AG04450 (cell line): ENCODE results near the gene CACNA1D. TPM values are rescaled to one million over a fixed set of nuclear protein-coding genes. Genes with fewer than 3 reads are reported as not detected.

Experiments used
- CTCF ChIA-PET: fragments of 300-600, 350-600 bp; formaldehyde crosslinking; extraction: SDS; loops from one replicate; lab custom pipeline; 2022; ENCODE audit warnings: antibody characterized with exemption, inconsistent platforms; lab: Charles Lee
- POLR2A ChIA-PET: fragments of 350-600 bp; formaldehyde crosslinking; extraction: SDS; loops from one replicate; lab custom pipeline; 2021; ENCODE audit warnings: antibody characterized with exemption, inconsistent platforms; lab: Yijun Ruan, JAX
- DNase-seq: peaks from one replicate; pipeline ENCODE4 v3.0.0-alpha.2; 2011; ENCODE audit warnings: low read depth, low spot score
- H3K27ac ChIP-seq: one replicate; pipeline ENCODE4 v1.5.1; 2012; ENCODE audit warnings: low read depth, low read length, control low read depth
- H3K27me3 ChIP-seq: one replicate; pipeline ENCODE4 v1.6.0; 2012; ENCODE audit warnings: low read length; ENCODE audit not compliant: control insufficient read depth, insufficient read depth
- H3K4me3 ChIP-seq: 2 replicates; pipeline ENCODE4 v1.5.1; 2011; ENCODE audit warnings: mild to moderate bottlenecking, low read depth, low read length, control low read depth
- H3K9me3 ChIP-seq: 2 replicates; pipeline ENCODE4 v1.5.1; 2012; ENCODE audit warnings: low read length; ENCODE audit not compliant: control insufficient read depth, insufficient read depth
- polyA plus RNA-seq: library from polyadenylated mRNA; depleted of rRNA; stranded (reverse); fragments of >200 nt; gene quantifications from 2 replicates; pipeline ENCODE4 v1.2.3, GENCODE V29; 2011
- TF ChIP-seq, protein P1 (sequence below): IDR thresholded peaks from 2 replicates; pipeline ENCODE4 v1.5.1; 2011; ENCODE audit warnings: low read depth, low read length, control low read depth, inconsistent platforms

CACNA1D gene
- polyA plus RNA-seq, 1 experiment = 0.07 TPM

DNA sequence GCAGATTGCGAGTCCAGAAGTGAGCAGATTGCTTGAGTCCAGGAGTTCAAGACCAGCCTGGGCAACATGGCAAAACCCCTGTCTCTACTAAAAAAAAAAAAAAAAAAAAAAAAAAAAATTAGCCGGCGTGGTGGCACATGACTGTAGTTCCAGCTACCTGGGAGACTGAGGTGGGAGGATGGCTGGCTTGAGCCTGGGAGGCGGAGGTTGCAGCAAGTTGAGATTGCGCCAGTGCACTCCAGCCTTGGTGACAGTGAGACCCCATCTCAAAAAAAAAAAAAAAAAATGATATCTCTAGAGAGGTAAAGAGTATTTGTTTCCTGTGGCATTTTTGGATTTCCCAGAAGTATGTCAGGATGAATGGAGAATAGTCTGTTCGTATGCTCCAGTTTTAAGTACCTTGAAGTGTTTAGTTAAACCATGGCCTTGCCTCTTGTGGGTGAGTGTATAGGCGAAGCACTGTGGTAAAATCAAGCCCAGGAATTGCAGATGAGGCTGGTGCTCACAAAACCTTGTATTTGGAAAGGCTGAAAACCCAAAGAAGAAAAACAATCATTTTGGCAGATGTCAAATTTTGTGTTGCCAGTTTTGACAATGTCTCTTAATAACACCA, 5.9 kb downstream of the CACNA1D start:
- no peak for DNase-seq
- TF ChIP-seq, protein P1, sequence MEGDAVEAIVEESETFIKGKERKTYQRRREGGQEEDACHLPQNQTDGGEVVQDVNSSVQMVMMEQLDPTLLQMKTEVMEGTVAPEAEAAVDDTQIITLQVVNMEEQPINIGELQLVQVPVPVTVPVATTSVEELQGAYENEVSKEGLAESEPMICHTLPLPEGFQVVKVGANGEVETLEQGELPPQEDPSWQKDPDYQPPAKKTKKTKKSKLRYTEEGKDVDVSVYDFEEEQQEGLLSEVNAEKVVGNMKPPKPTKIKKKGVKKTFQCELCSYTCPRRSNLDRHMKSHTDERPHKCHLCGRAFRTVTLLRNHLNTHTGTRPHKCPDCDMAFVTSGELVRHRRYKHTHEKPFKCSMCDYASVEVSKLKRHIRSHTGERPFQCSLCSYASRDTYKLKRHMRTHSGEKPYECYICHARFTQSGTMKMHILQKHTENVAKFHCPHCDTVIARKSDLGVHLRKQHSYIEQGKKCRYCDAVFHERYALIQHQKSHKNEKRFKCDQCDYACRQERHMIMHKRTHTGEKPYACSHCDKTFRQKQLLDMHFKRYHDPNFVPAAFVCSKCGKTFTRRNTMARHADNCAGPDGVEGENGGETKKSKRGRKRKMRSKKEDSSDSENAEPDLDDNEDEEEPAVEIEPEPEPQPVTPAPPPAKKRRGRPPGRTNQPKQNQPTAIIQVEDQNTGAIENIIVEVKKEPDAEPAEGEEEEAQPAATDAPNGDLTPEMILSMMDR = no peak
- CTCF ChIA-PET = no interaction called here
- POLR2A ChIA-PET = no interaction called here
- Histone ChIP-seq H3K9me3 (no peaks in the 10 kb centered on the region), H3K4me3 (no peak overlapping the region), H3K27ac (no peak overlapping the region), H3K27me3 (peaks cover 25% of the 10 kb centered on the region)

GRCh38 chr3:53501178-53501577, 6.8 kb downstream of the CACNA1D start:
- TF ChIP-seq, protein P1 = no peak
- no peak for DNase-seq
- peaks cover 19% of the 10 kb centered on the region for H3K27me3 ChIP-seq
- ChIA-PET POLR2A (no interaction called here), CTCF (no interaction called here)
- H3K27ac ChIP-seq = no peak overlapping the region
- H3K9me3 ChIP-seq = no peaks in the 10 kb centered on the region
- no peak overlapping the region for H3K4me3 ChIP-seq

DNA sequence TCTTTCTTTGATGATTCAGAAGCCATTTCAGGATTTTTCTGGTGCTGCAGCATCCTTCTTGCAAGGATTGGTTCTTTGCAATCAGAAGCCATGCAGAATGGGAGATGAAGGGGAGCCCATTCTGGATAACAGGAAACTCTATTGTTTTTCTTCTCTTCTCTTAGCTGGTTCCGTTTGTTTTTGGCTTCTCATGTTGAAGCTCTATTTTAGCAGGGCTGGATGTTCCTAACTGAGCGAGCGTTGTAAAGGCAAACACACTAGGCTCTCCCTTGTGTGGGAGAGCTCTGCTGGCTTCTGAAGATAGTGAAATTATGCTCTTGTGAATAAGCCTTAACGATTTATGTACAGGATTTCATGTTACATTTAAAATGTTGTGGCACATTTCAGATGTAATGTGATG, 8.3 kb downstream of the CACNA1D start:
- CTCF ChIA-PET = no interaction called here
- no peak for DNase-seq
- TF ChIP-seq, protein P1 = no peak
- H3K9me3 ChIP-seq = no peaks in the 10 kb centered on the region
- no peak overlapping the region for H3K4me3 ChIP-seq
- POLR2A ChIA-PET = no interaction called here
- H3K27ac ChIP-seq = no peak overlapping the region
- H3K27me3 ChIP-seq = peaks cover 9% of the 10 kb centered on the region

GRCh38 chr3:53503195-53503594, 8.8 kb downstream of the CACNA1D start:
- CTCF ChIA-PET = no interaction called here
- POLR2A ChIA-PET = no interaction called here
- Histone ChIP-seq H3K9me3 (no peaks in the 10 kb centered on the region), H3K27me3 (peaks cover 9% of the 10 kb centered on the region), H3K4me3 (no peak overlapping the region), H3K27ac (no peak overlapping the region)
- TF ChIP-seq, protein P1 = no peak
- DNase-seq = no peak

- H3K4me3 ChIP-seq = no peak overlapping the region
- ChIA-PET POLR2A (no interaction called here), CTCF (no interaction called here)
- no peak for DNase-seq
- no peaks in the 10 kb centered on the region for H3K9me3 ChIP-seq
- TF ChIP-seq, protein P1 = no peak
- H3K27me3 ChIP-seq = peaks cover 8% of the 10 kb centered on the region
- H3K27ac ChIP-seq = no peak overlapping the region
Measured at GRCh38 chr3:53506110-53506762, 11.8 kb downstream of the CACNA1D start.
